DOHH2 (cell line): ENCODE measurements around the gene HNRNPAB.

Source experiments
- H3F3A ChIP-seq: fragments of 200-600 bp; sonication (generic), shearing (Covaris generic); 2 replicates; pipeline ENCODE4 v1.6.0; 2016; ENCODE audit warnings: antibody characterized with exemption, mild to moderate bottlenecking; ENCODE audit not compliant: control insufficient read depth, insufficient read depth
- H3K27ac ChIP-seq: fragments of 200-600 bp; sonication (generic); 2 replicates; pipeline ENCODE4 v1.5.1; 2014; ENCODE audit warnings: low read depth, mild to moderate bottlenecking, low read length, moderate library complexity
- H3K27me3 ChIP-seq: fragments of 200-600 bp; sonication (generic); 2 replicates; pipeline ENCODE4 v1.6.1; 2014; ENCODE audit warnings: mild to moderate bottlenecking, low read length, mixed read lengths; ENCODE audit not compliant: control insufficient read depth
- H3K36me3 ChIP-seq: fragments of 200-600 bp; sonication (generic); 2 replicates; pipeline ENCODE4 v1.6.1; 2014; ENCODE audit warnings: mild to moderate bottlenecking, low read length, moderate library complexity, mixed read lengths; ENCODE audit not compliant: control insufficient read depth
- H3K4me1 ChIP-seq: fragments of 200-600 bp; sonication (generic); 2 replicates; pipeline ENCODE4 v1.6.1; 2014; ENCODE audit warnings: mild to moderate bottlenecking, low read length, mixed read lengths; ENCODE audit not compliant: control insufficient read depth
- H3K4me2 ChIP-seq: fragments of 200-600 bp; sonication (generic); 2 replicates; pipeline ENCODE4 v1.6.0; 2014; ENCODE audit warnings: mild to moderate bottlenecking, low read length, moderate library complexity
- H3K4me3 ChIP-seq: fragments of 200-600 bp; sonication (generic); 2 replicates; pipeline ENCODE4 v1.5.1; 2014; ENCODE audit warnings: mild to moderate bottlenecking, low read length, mixed read lengths
- H3K79me2 ChIP-seq: fragments of 200-600 bp; sonication (generic); 2 replicates; pipeline ENCODE4 v1.6.1; 2014; ENCODE audit warnings: mild to moderate bottlenecking, low read length, mixed read lengths; ENCODE audit not compliant: control insufficient read depth
- H3K9me2 ChIP-seq: fragments of 200-600 bp; sonication (generic); replicated peaks from 2 replicates; pipeline ENCODE4 v1.6.1; 2014; ENCODE audit warnings: mild to moderate bottlenecking, low read length, mixed read lengths; ENCODE audit not compliant: control insufficient read depth
- H3K9me3 ChIP-seq: fragments of 200-600 bp; sonication (generic); 2 replicates; pipeline ENCODE4 v1.6.1; 2014; ENCODE audit warnings: antibody characterized with exemption, low read length, mixed read lengths; ENCODE audit not compliant: control insufficient read depth, insufficient read depth
- H4K20me1 ChIP-seq: fragments of 200-600 bp; sonication (generic); 2 replicates; pipeline ENCODE4 v1.6.0; 2014; ENCODE audit warnings: low read depth, mild to moderate bottlenecking, antibody characterized with exemption, low read length, moderate library complexity; ENCODE audit not compliant: control insufficient read depth, insufficient read depth
- CTCF ChIP-seq: fragments of 200-600 bp; sonication (generic); IDR thresholded peaks from one replicate; pipeline ENCODE4 v1.5.1; 2014; ENCODE audit warnings: antibody characterized with exemption, mild to moderate bottlenecking, low read depth, low read length; ENCODE audit not compliant: poor library complexity, severe bottlenecking
- EZH2phosphoT487 ChIP-seq: fragments of 200-600 bp; sonication (generic); IDR thresholded peaks from 2 replicates; pipeline ENCODE4 v1.6.1; 2017; ENCODE audit warnings: borderline replicate concordance, mild to moderate bottlenecking, antibody characterized with exemption, low read length, moderate library complexity, mixed read lengths

HNRNPAB gene

GRCh38 chr5:178186427-178186826 is 17.9 kb upstream of the HNRNPAB start:
- Histone ChIP-seq H3K9me3 (no peaks in the 10 kb centered on the region), H4K20me1 (no peaks in the 10 kb centered on the region), H3K9me2 (no peaks in the 10 kb centered on the region), H3K79me2 (no peaks in the 10 kb centered on the region), H3K27me3 (peaks cover 6% of the 10 kb centered on the region; the same call in 1 of the 2 replicates), H3F3A (0 out of 2 replicates have a peak, but pooled peaks cover 2% of the 10 kb centered on the region), H3K4me1 (peaks cover 10% of the 10 kb centered on the region), H3K36me3 (no peaks in the 10 kb centered on the region), H3K4me2 (no peak overlapping the region), H3K4me3 (no peak overlapping the region), H3K27ac (no peak overlapping the region)
- TF ChIP-seq CTCF (no peak), EZH2phosphoT487 (no peak)

GRCh38 chr5:178187014-178187413 is 17.3 kb upstream of the HNRNPAB start, which contains the start of gene GMCL2:
GMCL2 (minus strand) TSS chr5:178187371; CDS start chr5:178187299, 72 bp downstream.
- Histone ChIP-seq H3K27me3 (peaks cover 6% of the 10 kb centered on the region; the same call in 1 of the 2 replicates), H3K4me1 (peaks cover 7% of the 10 kb centered on the region), H3K9me3 (no peaks in the 10 kb centered on the region), H3K9me2 (no peaks in the 10 kb centered on the region), H3K79me2 (no peaks in the 10 kb centered on the region), H3F3A (0 out of 2 replicates have a peak, but pooled peaks cover 2% of the 10 kb centered on the region), H3K4me3 (no peak within 1 kb of the TSS), H3K27ac (no peak within 1 kb of the TSS), H3K4me2 (no peak within 1 kb of the TSS), H4K20me1 (no peaks in the 10 kb centered on the region), H3K36me3 (no peaks in the 10 kb centered on the region)
- TF ChIP-seq EZH2phosphoT487 (no peak), CTCF (no peak)

GRCh38 chr5:178189433-178189832 is 14.9 kb upstream of the HNRNPAB start:
- Histone ChIP-seq H3K36me3 (no peaks in the 10 kb centered on the region), H3K27ac (no peak overlapping the region), H3K4me3 (no peak overlapping the region), H4K20me1 (no peaks in the 10 kb centered on the region), H3K4me1 (peaks cover 4% of the 10 kb centered on the region; the same call in 1 of the 2 replicates), H3K79me2 (no peaks in the 10 kb centered on the region), H3K9me3 (no peaks in the 10 kb centered on the region), H3K4me2 (no peak overlapping the region), H3K27me3 (peaks cover 20% of the 10 kb centered on the region), H3F3A (0 out of 2 replicates have a peak, but pooled peaks cover 2% of the 10 kb centered on the region), H3K9me2 (no peaks in the 10 kb centered on the region)
- TF ChIP-seq EZH2phosphoT487 = no peak
- TF ChIP-seq CTCF = no peak
